Measurements from ENCODE around the gene DOCK2. TPM values are rescaled to one million over a fixed set of nuclear protein-coding genes. Genes with fewer than 3 reads are reported as not detected.
A peak's percentile ranks its signal among the peaks of the same experiment; 100 is the strongest.

Gene DOCK2
- total RNA-seq, 4 donors from 2014 or later: 2.3 to 11.2 (median 3.2) TPM

DNA sequence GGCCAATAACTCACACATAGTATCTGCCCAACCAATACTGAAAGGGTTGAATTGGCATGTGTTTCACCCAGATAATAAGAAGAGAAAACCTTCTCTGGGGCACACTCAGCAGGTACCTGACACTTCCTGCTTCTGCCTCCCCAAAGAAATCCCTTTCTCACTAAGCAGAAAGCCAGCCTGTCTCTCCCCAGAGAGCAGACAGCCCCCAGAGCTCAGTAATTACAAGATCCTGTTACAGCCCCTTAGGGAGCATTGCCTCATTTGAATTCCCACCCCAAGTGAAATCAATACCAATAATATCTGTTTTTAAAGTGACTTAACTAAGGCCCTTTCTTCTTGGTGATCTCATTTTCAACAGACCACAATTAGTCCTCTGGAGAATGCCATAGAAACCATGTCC lies 430.1 kb downstream of the DOCK2 start:
- no peak overlapping the region for H3K4me3 ChIP-seq
- H3K9me3 ChIP-seq: no peaks in the 10 kb centered on the region
- TF ChIP-seq POLR2A (IDR thresholded peaks at IDR 0.05): no peak
- no peak for TF ChIP-seq POLR2AphosphoS5 (IDR thresholded peaks at IDR 0.05)
- TF ChIP-seq, protein P1, sequence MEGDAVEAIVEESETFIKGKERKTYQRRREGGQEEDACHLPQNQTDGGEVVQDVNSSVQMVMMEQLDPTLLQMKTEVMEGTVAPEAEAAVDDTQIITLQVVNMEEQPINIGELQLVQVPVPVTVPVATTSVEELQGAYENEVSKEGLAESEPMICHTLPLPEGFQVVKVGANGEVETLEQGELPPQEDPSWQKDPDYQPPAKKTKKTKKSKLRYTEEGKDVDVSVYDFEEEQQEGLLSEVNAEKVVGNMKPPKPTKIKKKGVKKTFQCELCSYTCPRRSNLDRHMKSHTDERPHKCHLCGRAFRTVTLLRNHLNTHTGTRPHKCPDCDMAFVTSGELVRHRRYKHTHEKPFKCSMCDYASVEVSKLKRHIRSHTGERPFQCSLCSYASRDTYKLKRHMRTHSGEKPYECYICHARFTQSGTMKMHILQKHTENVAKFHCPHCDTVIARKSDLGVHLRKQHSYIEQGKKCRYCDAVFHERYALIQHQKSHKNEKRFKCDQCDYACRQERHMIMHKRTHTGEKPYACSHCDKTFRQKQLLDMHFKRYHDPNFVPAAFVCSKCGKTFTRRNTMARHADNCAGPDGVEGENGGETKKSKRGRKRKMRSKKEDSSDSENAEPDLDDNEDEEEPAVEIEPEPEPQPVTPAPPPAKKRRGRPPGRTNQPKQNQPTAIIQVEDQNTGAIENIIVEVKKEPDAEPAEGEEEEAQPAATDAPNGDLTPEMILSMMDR (IDR thresholded peaks at IDR 0.05): no peak
- TF ChIP-seq EP300 (IDR thresholded peaks at IDR 0.05): no peak
- H3K4me1 ChIP-seq: no peaks in the 10 kb centered on the region
- no peak for DNase-seq (ENCODE audit: low spot score in 2 of 2)
- peaks cover 3% of the 10 kb centered on the region for H3K36me3 ChIP-seq
- peaks cover 4% of the 10 kb centered on the region for H3K27me3 ChIP-seq
- H3K27ac ChIP-seq: no peak overlapping the region

GRCh38 chr5:170067574-170068170 lies 430.6 kb downstream of the DOCK2 start:
- Histone ChIP-seq H3K4me3 (no peak overlapping the region), H3K9me3 (no peaks in the 10 kb centered on the region), H3K4me1 (no peaks in the 10 kb centered on the region), H3K36me3 (peaks cover 3% of the 10 kb centered on the region), H3K27me3 (peaks cover 4% of the 10 kb centered on the region), H3K27ac (no peak overlapping the region)
- TF ChIP-seq, protein P1 (IDR thresholded peaks at IDR 0.05): no peak
- TF ChIP-seq POLR2A (IDR thresholded peaks at IDR 0.05) (no peak), POLR2AphosphoS5 (IDR thresholded peaks at IDR 0.05) (no peak), EP300 (IDR thresholded peaks at IDR 0.05) (no peak)
- peak in 1 of 2 donors; percentile 37 for DNase-seq (ENCODE audit: low spot score in 2 of 2)
- 67% methylated on average over 4 of the region's 4 CpGs for WGBS

DNA sequence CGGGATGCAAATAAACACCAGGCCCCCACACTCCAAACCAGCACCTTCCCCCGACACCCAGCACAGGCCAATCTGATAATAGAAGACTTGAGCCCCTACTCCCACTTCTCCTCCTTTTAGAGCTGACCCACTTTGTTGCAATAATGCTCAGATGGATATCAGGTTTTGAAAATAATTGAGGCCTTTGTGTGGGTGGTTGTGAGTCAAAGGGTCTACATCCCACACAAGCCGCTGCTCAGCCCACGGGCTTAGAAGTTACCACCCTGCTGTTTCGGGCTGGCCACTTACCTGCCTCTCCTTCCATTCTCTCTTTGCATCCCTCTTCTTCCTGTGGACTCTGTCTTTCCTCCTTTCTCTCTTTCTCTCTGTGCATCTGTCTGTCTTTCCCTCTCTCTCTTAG lies 432.4 kb downstream of the DOCK2 start:
- DNase-seq (ENCODE audit: low spot score in 2 of 2): peak in 1 of 2 donors; percentile 21
- no peaks in the 10 kb centered on the region for H3K9me3 ChIP-seq
- H3K4me1 ChIP-seq: no peaks in the 10 kb centered on the region
- no peak overlapping the region for H3K27ac ChIP-seq
- no peak overlapping the region for H3K4me3 ChIP-seq
- TF ChIP-seq POLR2AphosphoS5 (IDR thresholded peaks at IDR 0.05) (no peak), POLR2A (IDR thresholded peaks at IDR 0.05) (no peak), EP300 (IDR thresholded peaks at IDR 0.05) (no peak)
- TF ChIP-seq, protein P1 (IDR thresholded peaks at IDR 0.05): no peak
- H3K36me3 ChIP-seq: peaks cover 3% of the 10 kb centered on the region
- H3K27me3 ChIP-seq: peaks cover 4% of the 10 kb centered on the region
- 87% methylated on average over 5 of the region's 5 CpGs for WGBS

DNA sequence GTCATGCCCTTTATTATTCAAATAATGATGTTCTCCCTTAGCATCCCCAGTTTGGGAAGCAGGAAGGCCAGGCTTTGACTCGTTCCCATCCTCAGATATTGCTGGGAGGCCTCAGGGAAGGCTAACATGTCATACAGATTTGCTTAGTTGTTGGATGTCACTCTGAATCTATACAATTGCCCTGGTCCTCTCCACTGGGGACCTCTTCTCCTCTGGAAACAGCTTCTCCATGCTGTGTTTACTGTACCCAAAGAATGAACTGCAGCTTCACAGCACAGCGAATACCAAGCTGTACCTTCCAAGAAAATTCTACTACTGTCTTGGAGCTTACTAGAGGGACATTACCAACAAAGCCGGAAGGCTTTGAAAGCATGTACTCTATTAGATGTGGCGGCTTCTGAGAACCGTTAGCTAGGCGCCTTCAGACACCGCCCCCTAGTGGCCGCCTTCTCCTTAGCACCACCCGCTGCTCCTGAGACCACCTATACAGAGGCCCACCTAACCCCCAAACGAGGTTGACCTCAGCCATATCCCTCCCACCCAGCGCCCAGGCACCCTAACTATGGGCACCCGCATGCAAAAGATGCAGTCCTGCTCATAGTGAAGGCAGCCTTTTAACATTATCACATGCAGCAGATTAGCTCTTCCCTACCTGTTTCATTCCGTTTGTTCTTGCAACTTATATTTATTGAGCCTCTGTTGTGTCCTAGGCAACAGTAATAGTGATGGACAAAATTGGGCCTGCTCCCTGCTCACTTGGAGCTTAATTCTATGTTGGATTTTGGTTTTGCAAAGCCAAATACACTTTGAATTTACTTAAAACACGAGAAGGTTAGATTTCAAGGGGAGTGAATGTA lies 433.7 kb downstream of the DOCK2 start:
- Histone ChIP-seq H3K27me3 (peaks cover 4% of the 10 kb centered on the region), H3K27ac (no peak overlapping the region), H3K9me3 (no peaks in the 10 kb centered on the region), H3K36me3 (peaks cover 3% of the 10 kb centered on the region), H3K4me3 (no peak overlapping the region), H3K4me1 (no peaks in the 10 kb centered on the region)
- TF ChIP-seq, protein P1 (IDR thresholded peaks at IDR 0.05): peak in 1 of 2 donors; percentile 53
- TF ChIP-seq POLR2A (IDR thresholded peaks at IDR 0.05): no peak
- peak in 1 of 2 donors; percentile 69 for DNase-seq (ENCODE audit: low spot score in 2 of 2)
- WGBS: 43% methylated on average over 14 of the region's 14 CpGs

- Histone ChIP-seq H3K4me3 (no peak overlapping the region), H3K4me1 (no peaks in the 10 kb centered on the region), H3K9me3 (no peaks in the 10 kb centered on the region), H3K27me3 (peaks cover 4% of the 10 kb centered on the region), H3K36me3 (peaks cover 3% of the 10 kb centered on the region), H3K27ac (no peak overlapping the region)
- 92% methylated on average over 2 of the region's 2 CpGs for WGBS
- DNase-seq (ENCODE audit: low spot score in 2 of 2): no peak
- TF ChIP-seq, protein P1 (IDR thresholded peaks at IDR 0.05): no peak
- TF ChIP-seq POLR2AphosphoS5 (IDR thresholded peaks at IDR 0.05) (no peak), POLR2A (IDR thresholded peaks at IDR 0.05) (no peak), EP300 (IDR thresholded peaks at IDR 0.05) (no peak)
These were observed 434.7 kb downstream of the DOCK2 start for GRCh38 chr5:170071748-170072147.
